Measurements from ENCODE around the gene BABAM2.
"Not testable (repeated sequence)": the region's sequence is repeated elsewhere in the genome, so short reads cannot be mapped to it uniquely, and the experiment has no call there.

BABAM2 gene

GRCh38 chr2:28252311-28252710 lies 361.8 kb downstream of the BABAM2 start:
- no peak for DNase-seq (ENCODE audit: low read depth)

GRCh38 chr2:28253543-28253942 lies 363.0 kb downstream of the BABAM2 start:
- DNase-seq (ENCODE audit: low read depth), result no peak

- not testable (repeated sequence) for DNase-seq (ENCODE audit: low read depth)
Measured at GRCh38 chr2:28255231-28255630, 364.7 kb downstream of the BABAM2 start.

GRCh38 chr2:28257182-28257581 lies 366.7 kb downstream of the BABAM2 start:
- DNase-seq (ENCODE audit: low read depth), result no peak

GRCh38 chr2:28259226-28259625 lies 368.7 kb downstream of the BABAM2 start:
- DNase-seq (ENCODE audit: low read depth), result not testable (repeated sequence)

- no peak for DNase-seq (ENCODE audit: low read depth)
Measured at GRCh38 chr2:28263690-28264089, 373.2 kb downstream of the BABAM2 start.

- no peak for DNase-seq (ENCODE audit: low read depth)
Measured at GRCh38 chr2:28267282-28267681, 376.8 kb downstream of the BABAM2 start.

- no peak for DNase-seq (ENCODE audit: low read depth)
Measured at GRCh38 chr2:28268386-28268785, 377.9 kb downstream of the BABAM2 start.

- DNase-seq (ENCODE audit: low read depth), result no peak
Measured at GRCh38 chr2:28269019-28269784, 378.7 kb downstream of the BABAM2 start.

GRCh38 chr2:28270456-28271152 lies 380.1 kb downstream of the BABAM2 start:
- no peak for DNase-seq (ENCODE audit: low read depth)

GRCh38 chr2:28271231-28271918 lies 380.8 kb downstream of the BABAM2 start:
- no peak for DNase-seq (ENCODE audit: low read depth)

- DNase-seq (ENCODE audit: low read depth), result no peak
Measured at GRCh38 chr2:28271919-28272250, 381.4 kb downstream of the BABAM2 start.

- no peak for DNase-seq (ENCODE audit: low read depth)
Measured at GRCh38 chr2:28273751-28274150, 383.2 kb downstream of the BABAM2 start.

GRCh38 chr2:28274911-28275685 lies 384.6 kb downstream of the BABAM2 start:
- DNase-seq (ENCODE audit: low read depth), result no peak

- no peak for DNase-seq (ENCODE audit: low read depth)
Measured at GRCh38 chr2:28276076-28276618, 385.6 kb downstream of the BABAM2 start.

GRCh38 chr2:28276807-28277206 lies 386.3 kb downstream of the BABAM2 start:
- DNase-seq (ENCODE audit: low read depth), result no peak

GRCh38 chr2:28277466-28277865 lies 386.9 kb downstream of the BABAM2 start:
- no peak for DNase-seq (ENCODE audit: low read depth)

- no peak for DNase-seq (ENCODE audit: low read depth)
Measured at GRCh38 chr2:28279371-28279770, 388.8 kb downstream of the BABAM2 start.

- DNase-seq (ENCODE audit: low read depth), result no peak
Measured at GRCh38 chr2:28280619-28281018, 390.1 kb downstream of the BABAM2 start.

- DNase-seq (ENCODE audit: low read depth), result no peak
Measured at GRCh38 chr2:28281739-28282138, 391.2 kb downstream of the BABAM2 start.

- DNase-seq (ENCODE audit: low read depth), result no peak
Measured at GRCh38 chr2:28282248-28282647, 391.7 kb downstream of the BABAM2 start.

Measured in stimulated activated CD8-positive, alpha-beta memory T cell treated with anti-CD3 and anti-CD28 coated beads, Interleukin-12 subunit alpha, Interleukin-12 subunit beta, amount 100 ng/mL, for 4 hours (primary cell).